ENCODE measurements around the gene SLC16A9.

The SLC16A9 gene

DNA sequence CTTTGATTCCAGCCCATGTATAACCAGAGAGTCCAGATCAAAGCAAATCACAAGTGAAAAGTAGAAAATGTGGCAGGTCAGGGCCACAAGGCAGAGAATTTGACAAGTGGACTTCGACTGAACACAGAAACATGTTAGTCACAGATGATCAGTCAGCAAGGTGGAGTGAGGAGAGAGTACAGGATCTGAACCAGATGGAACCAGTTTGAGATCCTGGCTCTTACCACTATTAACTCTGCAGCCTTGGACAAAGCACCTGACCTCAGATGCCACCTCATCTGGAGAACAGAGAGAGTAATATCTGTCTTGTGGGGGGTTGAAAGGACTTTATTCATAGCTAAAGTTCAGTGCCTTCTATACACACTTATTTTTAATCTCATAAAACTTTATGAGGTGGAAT is 39.2 kb upstream of the SLC16A9 start:
- TF ChIP-seq, protein P1, sequence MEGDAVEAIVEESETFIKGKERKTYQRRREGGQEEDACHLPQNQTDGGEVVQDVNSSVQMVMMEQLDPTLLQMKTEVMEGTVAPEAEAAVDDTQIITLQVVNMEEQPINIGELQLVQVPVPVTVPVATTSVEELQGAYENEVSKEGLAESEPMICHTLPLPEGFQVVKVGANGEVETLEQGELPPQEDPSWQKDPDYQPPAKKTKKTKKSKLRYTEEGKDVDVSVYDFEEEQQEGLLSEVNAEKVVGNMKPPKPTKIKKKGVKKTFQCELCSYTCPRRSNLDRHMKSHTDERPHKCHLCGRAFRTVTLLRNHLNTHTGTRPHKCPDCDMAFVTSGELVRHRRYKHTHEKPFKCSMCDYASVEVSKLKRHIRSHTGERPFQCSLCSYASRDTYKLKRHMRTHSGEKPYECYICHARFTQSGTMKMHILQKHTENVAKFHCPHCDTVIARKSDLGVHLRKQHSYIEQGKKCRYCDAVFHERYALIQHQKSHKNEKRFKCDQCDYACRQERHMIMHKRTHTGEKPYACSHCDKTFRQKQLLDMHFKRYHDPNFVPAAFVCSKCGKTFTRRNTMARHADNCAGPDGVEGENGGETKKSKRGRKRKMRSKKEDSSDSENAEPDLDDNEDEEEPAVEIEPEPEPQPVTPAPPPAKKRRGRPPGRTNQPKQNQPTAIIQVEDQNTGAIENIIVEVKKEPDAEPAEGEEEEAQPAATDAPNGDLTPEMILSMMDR (IDR thresholded peaks at IDR 0.05), result no peak

DNA sequence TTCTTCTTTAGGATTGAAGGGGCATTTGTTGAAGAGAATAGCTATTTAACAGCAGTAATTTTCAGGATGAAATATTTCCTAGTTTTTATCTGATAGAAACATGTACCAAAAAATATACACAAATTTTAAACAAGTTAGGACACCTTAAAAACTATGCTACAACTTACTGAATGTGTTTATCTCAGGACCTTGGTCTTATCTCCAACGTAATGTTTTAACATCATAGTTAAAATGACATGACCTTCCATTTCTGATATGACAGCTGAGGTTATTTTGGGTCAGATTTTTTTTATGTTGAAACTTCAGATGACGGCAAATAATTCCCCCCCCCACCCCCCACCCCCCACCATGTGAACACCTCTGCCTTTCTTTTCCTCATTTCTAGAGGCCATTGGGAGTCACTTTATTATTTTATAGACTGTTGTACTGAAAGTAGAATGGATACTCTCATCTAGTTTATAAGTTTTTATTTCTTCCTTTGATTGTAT is 35.6 kb upstream of the SLC16A9 start:
- TF ChIP-seq, protein P1 (IDR thresholded peaks at IDR 0.05), result no peak

DNA sequence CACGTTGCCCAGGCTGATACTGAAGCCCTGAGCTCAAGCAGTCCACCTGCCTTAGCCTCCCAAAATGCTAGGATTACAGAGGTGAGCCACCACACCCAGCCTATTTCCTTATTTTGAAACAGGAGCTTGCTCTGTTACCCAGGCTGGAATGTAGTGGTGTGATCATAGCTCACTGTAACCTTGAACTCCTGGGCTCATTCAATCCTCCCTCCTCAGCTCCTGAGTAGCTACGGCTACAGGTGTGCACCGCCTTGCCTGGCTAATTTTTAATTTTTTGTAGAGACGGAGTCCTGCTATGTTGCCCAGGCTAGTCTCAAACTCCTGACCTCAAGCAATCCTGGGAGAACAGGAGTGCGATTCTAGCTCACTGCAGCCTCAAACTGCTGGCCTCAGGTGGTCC is 31.9 kb upstream of the SLC16A9 start:
- TF ChIP-seq, protein P1 (IDR thresholded peaks at IDR 0.05), result no peak

DNA sequence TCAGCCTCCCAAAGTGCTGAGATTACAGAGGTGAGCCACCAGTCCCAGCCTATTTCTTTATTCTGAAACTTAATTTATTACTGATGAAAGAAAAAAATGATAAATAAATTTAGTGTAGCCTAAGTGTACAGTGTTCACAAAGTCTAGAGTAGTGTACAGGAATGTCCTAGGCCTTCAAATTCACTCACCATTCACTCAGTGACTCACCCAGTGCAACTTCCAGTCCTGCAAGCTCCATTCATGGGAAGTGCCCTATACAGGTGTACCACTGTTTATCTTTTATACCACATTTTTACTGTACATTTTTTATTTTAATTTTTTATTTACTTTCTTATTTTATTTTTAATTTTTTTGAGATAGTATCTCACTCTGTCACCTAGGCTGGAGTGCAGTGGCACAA is 31.4 kb upstream of the SLC16A9 start:
- TF ChIP-seq, protein P1 (IDR thresholded peaks at IDR 0.05), result no peak

DNA sequence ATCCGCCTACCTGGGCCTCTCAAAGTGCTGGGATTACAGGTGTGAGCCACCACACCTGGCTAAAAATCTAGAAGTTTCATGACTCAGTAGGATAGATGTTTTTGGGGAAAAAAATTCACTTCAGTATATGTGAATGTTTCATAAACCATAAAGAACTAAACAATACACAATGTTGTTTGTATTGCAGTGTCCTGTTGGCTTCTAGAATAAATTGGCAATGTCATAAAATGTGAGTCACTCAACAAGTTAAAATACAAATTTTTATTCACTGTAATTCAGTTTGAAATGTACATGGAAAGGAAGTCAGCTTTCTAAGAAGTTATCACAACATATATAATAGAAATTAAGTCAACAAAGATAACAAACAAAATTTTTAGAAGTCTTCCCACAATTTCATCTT is 27.1 kb upstream of the SLC16A9 start:
- TF ChIP-seq, protein P1 (IDR thresholded peaks at IDR 0.05), result no peak

DNA sequence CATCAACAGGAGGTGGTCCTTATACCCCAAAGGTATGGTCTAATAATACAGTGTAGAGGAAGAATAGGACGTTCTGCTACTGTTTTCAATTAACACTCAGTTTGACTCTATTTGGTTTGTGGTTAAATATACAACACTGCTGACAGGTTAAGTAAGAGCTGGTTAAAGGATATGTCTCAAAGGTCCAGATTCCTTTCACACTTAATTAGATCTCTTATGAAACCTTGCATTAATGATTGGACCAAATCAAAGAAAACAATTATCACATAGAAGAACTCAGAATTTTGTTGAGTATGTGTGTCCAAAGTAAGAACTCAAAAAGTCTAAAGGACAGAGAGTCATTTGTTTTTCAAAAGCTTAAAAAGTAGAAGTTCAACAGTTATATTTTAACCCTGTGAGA is 25.6 kb upstream of the SLC16A9 start:
- TF ChIP-seq, protein P1 (IDR thresholded peaks at IDR 0.05), result no peak

DNA sequence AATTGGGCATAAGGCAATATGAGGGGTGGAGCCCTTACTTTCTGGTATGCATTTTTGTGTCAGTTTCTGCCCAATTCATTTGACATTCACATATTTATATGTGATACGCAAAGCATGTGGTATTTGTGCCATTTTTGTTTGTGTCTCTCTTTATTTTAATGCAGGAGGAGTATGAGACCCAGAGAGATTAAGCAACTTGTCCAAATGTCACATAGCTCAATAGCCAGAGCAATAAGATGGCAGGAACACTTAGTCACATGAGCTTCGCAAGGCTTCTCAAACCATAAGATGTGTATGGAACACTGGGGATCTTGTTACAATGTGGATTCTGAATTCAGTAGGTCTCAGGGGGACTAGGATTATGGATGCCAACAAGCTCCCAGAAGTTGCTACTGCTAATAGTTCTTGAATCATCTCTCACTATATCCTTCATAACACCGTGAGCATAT is 24.4 kb upstream of the SLC16A9 start:
- TF ChIP-seq, protein P1 (IDR thresholded peaks at IDR 0.05), result no peak

Data from LNCAP (cell line).